ENCODE results near the gene ANKRD16.
A peak's percentile ranks its signal among the peaks of the same experiment; 100 is the strongest.

ANKRD16 gene

DNA sequence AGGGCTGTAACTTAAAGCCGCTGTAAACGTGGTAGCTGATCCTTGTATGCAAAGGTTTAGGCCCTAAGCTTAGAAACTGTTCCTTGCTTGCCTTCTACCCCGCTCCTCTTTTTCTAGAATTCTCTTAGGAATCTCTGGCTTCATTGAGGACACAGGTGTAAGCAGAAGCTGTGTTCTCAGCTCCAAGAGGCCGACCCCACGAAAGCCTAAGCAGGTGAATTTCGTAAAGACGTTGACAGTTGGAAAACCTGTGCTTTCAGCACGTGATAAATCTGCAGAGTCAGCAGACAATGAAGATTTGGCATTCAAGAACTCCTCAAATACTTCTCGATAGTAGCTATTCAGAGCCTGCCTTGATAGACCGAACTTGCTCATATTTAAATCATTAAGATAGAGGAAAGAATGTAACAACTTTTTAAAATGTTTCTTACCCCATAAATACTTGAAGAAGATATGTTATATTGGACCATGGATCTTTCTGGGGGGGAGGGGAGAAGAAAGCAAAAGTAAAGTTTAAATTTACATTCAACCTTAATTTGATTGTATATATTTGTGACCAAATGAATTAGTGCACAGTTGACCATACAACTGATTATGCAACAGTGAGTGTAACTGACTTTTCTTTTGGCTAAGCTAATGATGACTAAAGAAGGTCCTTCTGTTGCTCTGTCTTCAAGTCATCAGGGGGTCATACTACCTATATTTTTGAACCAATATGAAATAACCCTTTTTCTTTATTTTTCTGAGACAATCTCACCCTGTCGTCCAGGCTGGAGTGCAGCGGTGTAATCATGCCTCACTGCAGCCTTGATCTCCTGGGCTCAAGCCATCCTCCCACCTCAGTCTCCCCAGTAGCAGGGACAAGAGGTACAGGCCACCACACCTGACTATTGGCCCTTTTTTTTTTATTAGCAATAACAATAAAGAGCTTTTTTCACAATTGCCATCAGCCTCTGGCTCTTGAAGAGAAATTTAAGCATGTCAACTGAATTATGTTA is 75.3 kb downstream of the ANKRD16 start:
- peak overlapping the region; percentile 74 to 100 (median 92) for H3K4me3 ChIP-seq
- H3K27ac ChIP-seq: peak overlapping the region; percentile 69 to 100 (median 99)

DNA sequence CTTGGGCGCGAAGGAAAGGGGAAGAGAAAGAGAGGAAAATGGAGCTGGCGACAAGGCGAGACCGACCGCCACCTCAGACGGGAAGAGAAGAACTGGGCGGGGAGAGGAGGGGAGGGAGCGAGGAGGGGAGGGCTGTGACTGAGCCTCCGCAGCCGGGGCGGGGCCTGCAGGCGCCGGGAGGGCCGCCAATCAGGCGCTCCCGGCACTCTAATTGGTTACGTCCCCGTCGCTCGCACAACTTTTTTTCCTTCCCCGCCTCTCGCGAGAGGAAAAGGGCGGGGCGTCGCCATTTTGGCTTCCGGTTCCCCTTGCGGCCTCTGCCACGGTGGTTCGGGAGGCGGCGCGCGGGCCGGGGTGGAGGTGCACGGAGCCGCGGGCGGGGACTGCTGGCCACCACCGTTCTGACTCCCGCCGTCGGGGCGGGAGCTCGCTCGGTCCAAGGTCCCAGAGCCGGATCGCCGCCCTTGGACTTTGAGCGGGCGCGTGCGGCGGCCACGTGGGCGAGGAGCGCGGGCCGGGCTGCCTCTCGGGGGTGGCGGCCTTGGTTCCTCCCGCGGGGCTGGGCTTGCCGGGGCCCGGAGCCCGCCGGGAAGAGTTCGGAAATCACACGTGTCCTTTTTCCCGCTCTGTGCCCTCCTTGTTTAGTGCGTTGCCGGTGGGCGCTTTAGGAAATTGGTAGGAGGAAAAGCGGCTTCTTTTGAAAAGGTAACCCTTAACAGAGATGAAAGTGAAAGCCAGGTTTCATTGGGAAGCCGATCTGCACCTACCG is 76.2 kb downstream of the ANKRD16 start, which contains the start of gene GDI2:
GDI2 (minus strand) TSS at position 94 of the 769 bp plus-strand sequence. CDS start 176 bp downstream, outside the sequence.
- H3K27ac ChIP-seq: peak within 1 kb of the TSS; percentile 92 to 100 (median 99)
- peak within 1 kb of the TSS; percentile 74 to 100 (median 92) for H3K4me3 ChIP-seq

DNA sequence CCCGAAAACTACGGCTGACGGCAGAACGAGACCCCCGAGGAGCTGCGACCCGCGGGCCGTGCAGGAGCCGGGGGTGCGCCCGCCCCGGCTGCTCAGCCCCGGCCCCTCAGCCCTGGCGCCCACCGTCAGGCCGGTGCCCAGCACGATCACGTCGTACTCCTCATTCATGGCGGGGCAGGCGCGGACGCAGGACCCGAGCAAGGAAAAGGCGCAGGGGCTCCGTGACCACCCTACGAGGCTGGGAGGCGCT is 76.7 kb downstream of the ANKRD16 start:
- Histone ChIP-seq H3K27ac (peak overlapping the region; percentile 92 to 100 (median 99)), H3K4me3 (peak overlapping the region; percentile 74 to 100 (median 92))

DNA sequence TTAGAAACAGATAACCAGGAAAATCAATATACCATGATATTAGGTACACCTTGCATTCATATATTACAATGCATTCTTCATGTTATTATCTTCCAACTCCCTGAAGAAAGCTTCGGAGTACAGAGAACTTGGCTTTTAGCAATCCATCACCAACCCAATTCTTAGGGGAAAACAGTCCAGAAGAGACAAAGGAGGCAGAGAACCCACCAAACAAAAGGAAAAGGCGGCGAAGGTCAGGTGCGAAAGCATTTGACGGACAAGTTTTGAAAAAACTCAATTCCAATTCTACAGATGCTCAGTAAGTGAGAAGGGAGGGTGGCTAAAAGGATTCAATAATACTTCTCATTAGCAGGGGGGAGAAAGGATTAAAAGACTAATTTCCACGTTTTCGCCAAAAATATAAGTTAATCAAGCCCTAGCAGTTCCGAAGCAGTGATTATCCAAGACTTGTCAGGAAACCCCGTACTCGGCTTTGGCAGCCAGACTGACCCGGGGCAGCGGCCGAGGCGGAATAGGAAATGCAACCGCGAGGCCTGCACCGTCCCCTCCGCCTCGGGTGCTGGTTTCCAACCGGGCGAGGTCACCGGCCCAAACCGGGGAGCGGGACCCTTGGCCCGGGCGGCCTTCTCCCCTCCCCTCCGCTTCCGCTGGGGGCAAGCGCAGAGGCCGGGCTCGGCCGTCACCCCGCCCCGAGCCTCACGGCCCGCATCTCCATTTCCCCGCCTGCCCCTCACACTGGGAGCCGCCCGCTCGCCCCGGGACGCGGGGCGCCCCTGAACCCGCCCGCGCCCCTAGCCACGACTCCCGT is 77.2 kb downstream of the ANKRD16 start:
- Histone ChIP-seq H3K27ac (peak overlapping the region; percentile 92 to 100 (median 99)), H3K4me3 (peak overlapping the region; percentile 74 to 100 (median 92))
